Activated T-helper 1 cell treated with Interleukin-2 at 50 U/mL for 16 hours (primary cell): ENCODE data around the gene FAM124B.
"Not testable (repeated sequence)": the region's sequence is repeated elsewhere in the genome, so short reads cannot be mapped to it uniquely, and the experiment has no call there.

Experiments
- DNase-seq: peaks from one replicate; pipeline ENCODE4 v3.0.0-alpha.2; 2020; ENCODE audit warnings: low read depth

Gene FAM124B

GRCh38 chr2:224413381-224413780 lies 11.5 kb upstream of the FAM124B start:
- DNase-seq = no peak

DNA sequence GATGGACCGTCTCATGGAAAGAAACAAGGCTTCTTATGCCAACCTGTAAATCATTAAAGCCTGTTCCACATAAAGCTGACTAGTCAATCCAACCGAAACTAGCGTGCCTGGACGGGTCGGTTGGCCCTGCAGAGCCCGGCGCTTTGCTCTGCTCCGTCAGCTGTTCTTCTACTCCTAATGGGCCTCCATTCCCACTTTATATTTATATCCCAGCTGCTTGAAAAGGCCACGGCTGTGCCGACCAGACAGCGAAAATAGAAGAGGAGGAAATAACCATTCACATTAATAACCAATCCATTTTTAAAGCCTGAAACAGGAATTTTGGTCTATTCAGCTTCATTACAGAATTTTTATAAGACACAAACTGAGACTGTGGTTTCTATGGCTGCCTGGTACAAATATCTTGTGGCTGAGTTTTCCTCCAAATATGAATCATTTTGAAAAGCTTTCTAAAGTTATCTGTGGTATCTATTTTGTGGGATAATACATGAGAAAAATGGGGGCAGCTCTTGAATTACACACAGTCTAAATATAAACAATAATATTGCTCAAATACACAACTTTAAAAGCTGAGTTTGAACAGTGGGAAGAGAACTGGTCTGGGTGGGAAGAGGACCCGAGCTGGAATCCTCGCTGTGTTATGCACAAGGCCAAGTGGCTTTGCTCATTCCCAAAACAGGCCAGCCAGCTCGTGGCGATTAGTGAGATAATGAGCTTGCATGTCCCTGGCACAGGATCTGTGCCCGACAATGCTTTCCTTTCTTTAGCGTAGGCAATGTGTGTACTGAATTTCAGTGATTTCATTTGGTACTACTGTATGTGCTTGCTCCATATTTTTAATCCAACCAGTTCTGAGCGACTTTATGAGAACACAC lies 10.5 kb upstream of the FAM124B start:
- DNase-seq = no peak

GRCh38 chr2:224410946-224411561 lies 9.1 kb upstream of the FAM124B start:
- DNase-seq = no peak

GRCh38 chr2:224408676-224409075 lies 6.8 kb upstream of the FAM124B start:
- no peak for DNase-seq

GRCh38 chr2:224407241-224407701 lies 5.4 kb upstream of the FAM124B start:
- no peak for DNase-seq

- DNase-seq = no peak
Observed at GRCh38 chr2:224405841-224406370, 4.0 kb upstream of the FAM124B start.

GRCh38 chr2:224405412-224405811 lies 3.5 kb upstream of the FAM124B start:
- DNase-seq = no peak

GRCh38 chr2:224404796-224405195 lies 2.9 kb upstream of the FAM124B start:
- DNase-seq = no peak

GRCh38 chr2:224403657-224404056 lies 1.8 kb upstream of the FAM124B start:
- no peak for DNase-seq

GRCh38 chr2:224400886-224401632 lies 848 bp downstream of the FAM124B start:
- DNase-seq = no peak

DNA sequence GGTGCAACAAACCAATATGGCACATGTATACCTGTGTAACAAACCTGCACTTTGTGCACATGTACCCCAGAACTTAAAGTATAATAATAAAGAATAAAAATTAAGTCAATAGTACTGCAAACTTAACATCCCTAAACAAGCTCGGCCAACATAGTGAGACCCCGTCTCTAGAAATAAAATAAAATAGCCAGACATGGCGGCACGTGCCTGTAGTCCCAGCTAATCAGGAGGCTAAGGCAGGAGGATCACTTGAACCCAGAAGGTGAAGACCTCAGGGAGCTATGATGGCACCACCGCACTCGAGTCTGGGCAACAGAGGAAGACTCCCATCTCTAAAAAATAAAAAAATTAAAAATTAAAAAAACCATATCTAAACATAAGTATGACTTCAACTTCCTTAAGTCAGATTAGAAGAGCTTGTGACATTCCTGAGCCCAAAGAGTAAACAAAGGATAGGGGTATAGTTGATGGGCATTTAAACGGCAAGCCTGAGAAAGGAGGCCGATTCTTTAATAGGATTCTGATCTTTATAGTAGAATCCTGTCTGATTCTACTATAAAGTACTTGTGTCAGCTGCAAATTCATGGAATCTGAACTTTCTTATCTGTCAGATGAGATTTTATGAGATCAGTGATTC lies 1.6 kb downstream of the FAM124B start:
- DNase-seq = no peak

GRCh38 chr2:224398289-224398688 lies 3.6 kb downstream of the FAM124B start:
- DNase-seq = no peak

GRCh38 chr2:224397100-224397499 lies 4.8 kb downstream of the FAM124B start:
- DNase-seq = not testable (repeated sequence)

DNA sequence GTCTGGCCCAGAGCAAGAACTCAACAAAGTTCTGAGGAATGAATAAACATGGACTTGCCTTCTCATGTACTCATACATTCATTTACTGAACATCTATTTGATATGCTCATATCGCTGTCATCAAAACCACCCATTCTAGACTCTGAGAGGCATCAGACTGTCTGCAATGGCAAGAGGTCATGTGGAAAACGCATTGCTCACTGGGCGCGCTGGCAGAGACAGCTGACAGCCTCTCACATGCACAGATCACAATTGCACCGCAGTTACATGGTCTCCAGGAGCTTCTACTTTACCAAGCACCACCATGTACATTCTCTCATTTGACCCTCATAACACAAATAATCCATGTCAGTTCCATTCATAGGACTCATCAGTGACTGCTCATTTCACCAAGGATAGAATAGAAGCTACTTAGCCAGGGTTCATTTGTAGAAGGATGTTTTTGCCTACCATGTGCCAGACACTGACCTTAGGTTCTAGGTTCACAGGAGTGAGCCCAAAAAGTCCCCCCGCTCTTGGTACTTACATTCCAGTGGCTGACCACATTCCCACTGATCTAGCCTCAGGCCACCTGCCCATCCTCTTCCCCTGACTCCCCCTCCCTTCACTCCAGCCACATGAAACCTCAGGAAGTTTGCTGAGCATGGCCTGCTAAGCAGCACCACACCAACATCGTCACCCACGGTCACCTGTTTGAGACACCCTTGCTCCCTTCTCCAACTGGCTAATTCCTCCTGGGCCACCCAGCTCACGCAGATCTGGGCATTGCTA lies 6.1 kb downstream of the FAM124B start:
- DNase-seq = no peak

DNA sequence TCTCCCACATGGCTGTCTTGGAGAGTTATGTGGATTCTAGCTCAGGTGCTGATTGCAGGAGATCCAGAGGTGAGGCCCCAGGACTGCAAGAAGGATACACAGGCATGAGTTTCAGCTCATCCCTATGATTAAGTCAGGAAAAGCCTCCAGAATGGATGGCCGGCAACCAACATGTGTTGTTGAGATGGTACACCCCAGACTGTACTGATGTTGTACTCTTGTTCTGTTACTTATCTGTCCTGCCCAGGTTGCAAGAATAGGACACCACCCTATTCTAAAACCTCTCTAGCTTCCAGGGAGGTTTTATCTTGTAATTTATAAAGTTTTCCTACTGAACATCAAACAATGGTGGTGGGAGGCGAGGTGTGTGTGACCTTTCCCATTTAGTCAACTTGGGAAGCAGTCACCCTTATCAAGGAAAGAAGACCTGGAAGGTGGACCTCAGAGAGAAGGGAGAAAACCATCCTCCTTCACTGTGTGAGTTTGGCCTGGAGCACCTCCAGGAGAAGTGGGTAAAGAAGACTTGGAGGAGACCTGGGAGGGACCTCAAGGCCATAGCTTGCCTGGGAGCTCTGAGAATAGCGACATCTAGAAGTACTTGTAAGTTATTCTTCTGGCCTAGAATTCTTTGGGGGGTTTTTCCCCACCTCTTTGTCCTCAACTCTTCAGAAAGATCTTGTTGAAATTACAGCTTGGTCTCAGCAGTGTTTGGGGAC lies 8.6 kb downstream of the FAM124B start:
- DNase-seq = no peak

DNA sequence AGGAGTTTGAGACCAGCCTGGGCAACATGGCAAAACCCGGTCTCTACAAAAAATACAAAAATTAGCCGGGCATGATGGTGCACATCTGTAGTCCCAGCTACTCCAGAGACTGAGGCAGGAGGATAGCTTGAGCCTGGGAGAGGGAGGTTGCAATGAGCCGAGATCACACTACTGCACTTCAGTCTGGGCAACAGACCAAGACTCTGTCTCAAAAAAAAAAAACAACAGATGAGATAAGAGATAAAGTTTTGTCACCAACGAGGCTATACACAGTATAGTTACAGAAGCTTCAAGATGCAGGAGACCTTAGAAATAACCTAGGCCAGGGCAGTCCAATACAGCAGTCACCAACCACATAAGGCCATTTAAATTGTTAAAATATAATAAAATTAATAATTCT lies 9.4 kb downstream of the FAM124B start:
- no peak for DNase-seq

- no peak for DNase-seq
Observed at GRCh38 chr2:224389317-224389716, 12.6 kb downstream of the FAM124B start.

- no peak for DNase-seq
Observed at GRCh38 chr2:224386876-224387275, 15.0 kb downstream of the FAM124B start.

DNA sequence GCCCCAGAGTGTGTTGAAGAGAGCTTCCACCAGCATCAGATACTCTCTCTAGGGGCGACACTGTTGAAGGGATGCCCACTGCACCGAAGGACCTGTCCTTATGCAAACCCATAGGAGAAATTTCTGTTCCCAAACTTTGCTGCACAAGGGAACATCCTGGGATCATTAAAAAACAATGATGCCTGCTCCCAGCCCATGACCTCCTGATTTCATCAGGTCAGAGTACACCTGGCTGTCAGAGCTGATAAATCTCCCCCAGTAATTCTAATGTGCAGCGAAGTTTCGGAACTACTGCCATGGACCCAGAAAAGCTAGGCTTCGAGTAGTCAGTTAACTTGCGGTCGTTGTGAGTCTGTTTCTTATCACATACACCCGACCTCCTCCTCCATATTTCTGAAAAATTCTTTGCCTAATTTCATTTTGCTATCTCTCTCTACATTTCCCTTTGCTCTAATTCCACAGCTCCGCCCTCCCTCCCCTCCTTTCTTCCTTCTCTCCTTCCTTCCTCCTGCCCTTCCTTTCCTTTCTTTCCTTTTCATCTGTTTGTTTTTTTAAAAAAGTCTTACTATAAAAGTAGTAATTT lies 18.8 kb downstream of the FAM124B start:
- no peak for DNase-seq

GRCh38 chr2:224382280-224382647 lies 19.6 kb downstream of the FAM124B start:
- not testable (repeated sequence) for DNase-seq
